Activated CD4-positive, alpha-beta memory T cell treated with anti-CD3 and anti-CD28 coated beads for 36 hours (primary cell): ENCODE results near the gene LEPROT. TPM values are rescaled to one million over a fixed set of nuclear protein-coding genes. Genes with fewer than 3 reads are reported as not detected.

Experiments used
- CTCF ChIA-PET: fragments of 350-600 bp; sonication (Branson Sonifier 250); formaldehyde crosslinking; loops from one replicate; lab custom pipeline; 2021; ENCODE audit warnings: antibody characterized with exemption, inconsistent platforms; lab: Charles Lee
- POLR2A ChIA-PET: fragments of 350-600 bp; sonication (Branson Sonifier 250); formaldehyde crosslinking; loops from one replicate; lab custom pipeline; 2021; ENCODE audit warnings: antibody characterized with exemption; lab: Charles Lee
- DNase-seq: peaks from one replicate; pipeline ENCODE4 v3.0.0-alpha.2; 2020
- H3K27ac Mint-ChIP-seq: one replicate; pipeline ENCODE4 v1.8.0; 2021; ENCODE audit warnings: mixed read lengths
- H3K27me3 Mint-ChIP-seq: one replicate; pipeline ENCODE4 v1.8.0; 2021; ENCODE audit warnings: mixed read lengths
- H3K36me3 Mint-ChIP-seq: one replicate; pipeline ENCODE4 v1.8.0; 2021; ENCODE audit warnings: mixed read lengths
- H3K4me1 Mint-ChIP-seq: one replicate; pipeline ENCODE4 v1.8.0; 2021; ENCODE audit warnings: low read depth, mixed read lengths
- H3K4me3 Mint-ChIP-seq: one replicate; pipeline ENCODE4 v1.8.0; 2021; ENCODE audit warnings: mild to moderate bottlenecking, mixed read lengths
- H3K9me3 Mint-ChIP-seq: one replicate; pipeline ENCODE4 v1.8.0; 2021; ENCODE audit warnings: mixed read lengths
- intact Hi-C: fragments of 100-400 bp; cut with micrococcal nuclease; formaldehyde crosslinking; loops from one replicate; pipeline ENCODE4 v1.15.1; 2023
- total RNA-seq, 2 experiments: library from RNA; stranded (reverse); gene quantifications; one replicate each; pipeline ENCODE4 v1.2.3, GENCODE V29; 2021

The LEPROT gene
- total RNA-seq, 2 experiments from 2014 or later, result 17.9 to 19.6 TPM

DNA sequence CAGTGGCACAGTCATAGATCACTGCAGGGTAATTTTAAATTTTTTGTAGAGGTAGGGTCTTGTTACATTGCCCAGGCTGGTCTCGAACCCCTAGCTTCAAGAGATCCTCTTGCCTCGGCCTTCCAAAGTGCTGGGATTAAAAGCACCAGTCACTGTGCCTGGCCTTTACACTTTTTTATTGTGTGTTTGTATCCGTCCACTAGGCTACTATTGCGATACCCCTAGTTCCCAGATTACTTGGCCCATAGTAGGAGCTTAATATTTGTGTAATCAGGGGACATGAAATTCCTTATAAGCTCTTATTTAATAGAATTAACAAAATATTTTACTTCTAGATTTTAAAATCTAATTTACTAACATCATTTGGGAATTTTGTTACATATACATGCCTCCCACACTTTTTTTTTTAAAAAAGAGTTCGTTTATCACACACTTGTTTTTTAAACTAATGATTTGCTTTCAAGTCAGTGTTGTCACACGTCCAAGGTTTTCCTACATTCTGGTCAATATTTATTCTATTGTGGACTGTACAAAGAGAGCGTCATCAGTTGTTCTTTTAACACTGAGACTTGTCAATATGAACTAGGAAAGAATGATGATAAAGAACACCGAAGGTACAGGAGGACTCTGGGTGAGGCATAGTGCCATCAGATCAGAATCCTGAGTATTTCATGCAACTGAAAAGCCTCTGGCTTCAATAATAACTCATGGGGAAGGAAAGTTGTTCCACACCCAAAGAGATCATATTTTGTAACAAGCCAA lies 63.7 kb downstream of the LEPROT start:
- Mint-ChIP-seq H3K4me3 (no peak overlapping the region), H3K36me3 (no peaks in the 10 kb centered on the region)

More for the DNA sequence above, 63.7 kb downstream of the LEPROT start:
- H3K27me3 Mint-ChIP-seq, result no peaks in the 10 kb centered on the region
- DNase-seq, result no peak
- intact Hi-C loops, result no loop called here
- H3K9me3 Mint-ChIP-seq, result no peaks in the 10 kb centered on the region
- POLR2A ChIA-PET, result no interaction called here
- no peak overlapping the region for H3K27ac Mint-ChIP-seq
- CTCF ChIA-PET, result no interaction called here
- no peaks in the 10 kb centered on the region for H3K4me1 Mint-ChIP-seq

Other genes with a start within 250 kb of the LEPROT start
- gene DNAJC6, start 111.1 kb upstream of the LEPROT start, total RNA-seq, result 1 to 10 TPM; 3.2 to 3.9 TPM
- 1 to 10 TPM; 5.0 to 5.2 TPM for gene LEPR, start within 50 bp of the LEPROT start, total RNA-seq